Fibroblast of the aortic adventitia (primary cell): Measurements from ENCODE around the gene TMEM273. TPM values are rescaled to one million over a fixed set of nuclear protein-coding genes. Genes with fewer than 3 reads are reported as not detected.
A peak's percentile ranks its signal among the peaks of the same experiment; 100 is the strongest.

Experiments used
- DNase-seq: peaks from one replicate; pipeline ENCODE4 v3.0.0-alpha.2; 2010; ENCODE audit warnings: low read depth
- H3K4me3 ChIP-seq: 2 replicates; pipeline ENCODE4 v1.5.1; 2011; ENCODE audit warnings: low read depth, mild to moderate bottlenecking, control low read depth, low read length, moderate library complexity
- total RNA-seq: library from RNA; depleted of rRNA; stranded (reverse); fragments of >200 nt; gene quantifications from 2 replicates; pipeline ENCODE4 v1.2.3, GENCODE V29; 2012; ENCODE audit warnings: low replicate concordance
- TF ChIP-seq, protein P1 (sequence below): IDR thresholded peaks from 2 replicates; pipeline ENCODE4 v1.5.1; 2011; ENCODE audit warnings: mild to moderate bottlenecking, low read length, control low read depth, inconsistent platforms; ENCODE audit not compliant: insufficient read depth

TMEM273 gene
- total RNA-seq, 1 donor: not detected

DNA sequence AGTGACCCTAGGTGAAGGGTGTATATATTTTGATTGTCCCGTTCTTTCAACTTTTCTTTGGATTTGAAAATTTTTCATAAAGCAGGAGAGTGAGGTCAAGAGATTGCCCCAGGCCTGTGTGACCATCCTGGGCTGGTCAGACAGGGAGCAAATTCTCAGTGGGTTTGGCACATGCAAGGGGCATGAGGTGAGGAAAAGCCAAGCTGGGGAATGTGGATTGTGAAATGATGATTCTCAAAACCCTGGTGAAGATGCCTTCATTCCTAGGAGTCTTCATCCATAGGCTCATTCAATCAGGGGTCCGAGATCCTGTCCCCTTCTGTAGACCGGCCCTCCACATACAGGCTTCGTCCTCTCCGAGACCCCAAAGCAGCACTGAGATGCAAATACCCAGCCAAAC lies 27.4 kb downstream of the TMEM273 start:
- DNase-seq: no peak
- TF ChIP-seq, protein P1, sequence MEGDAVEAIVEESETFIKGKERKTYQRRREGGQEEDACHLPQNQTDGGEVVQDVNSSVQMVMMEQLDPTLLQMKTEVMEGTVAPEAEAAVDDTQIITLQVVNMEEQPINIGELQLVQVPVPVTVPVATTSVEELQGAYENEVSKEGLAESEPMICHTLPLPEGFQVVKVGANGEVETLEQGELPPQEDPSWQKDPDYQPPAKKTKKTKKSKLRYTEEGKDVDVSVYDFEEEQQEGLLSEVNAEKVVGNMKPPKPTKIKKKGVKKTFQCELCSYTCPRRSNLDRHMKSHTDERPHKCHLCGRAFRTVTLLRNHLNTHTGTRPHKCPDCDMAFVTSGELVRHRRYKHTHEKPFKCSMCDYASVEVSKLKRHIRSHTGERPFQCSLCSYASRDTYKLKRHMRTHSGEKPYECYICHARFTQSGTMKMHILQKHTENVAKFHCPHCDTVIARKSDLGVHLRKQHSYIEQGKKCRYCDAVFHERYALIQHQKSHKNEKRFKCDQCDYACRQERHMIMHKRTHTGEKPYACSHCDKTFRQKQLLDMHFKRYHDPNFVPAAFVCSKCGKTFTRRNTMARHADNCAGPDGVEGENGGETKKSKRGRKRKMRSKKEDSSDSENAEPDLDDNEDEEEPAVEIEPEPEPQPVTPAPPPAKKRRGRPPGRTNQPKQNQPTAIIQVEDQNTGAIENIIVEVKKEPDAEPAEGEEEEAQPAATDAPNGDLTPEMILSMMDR: no peak
- H3K4me3 ChIP-seq: no peak overlapping the region

DNA sequence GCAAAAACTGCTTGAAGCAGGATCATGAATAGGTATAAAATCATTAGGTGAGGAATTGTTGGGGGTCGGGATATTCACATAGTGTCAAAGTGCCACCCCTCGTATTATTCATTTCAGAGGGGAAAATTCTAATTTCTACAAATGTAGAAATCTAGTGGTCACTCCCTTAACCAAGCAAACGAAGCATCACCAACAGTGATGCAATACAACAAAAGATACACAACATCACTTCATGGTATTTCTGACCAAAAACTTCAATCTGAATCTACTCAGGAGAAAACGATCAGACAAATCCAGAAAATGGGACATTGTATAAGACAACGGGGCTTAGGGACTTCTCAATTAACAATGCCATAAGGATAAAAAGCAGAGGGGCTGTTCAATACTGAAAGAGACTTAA lies 28.1 kb downstream of the TMEM273 start:
- no peak for DNase-seq
- no peak overlapping the region for H3K4me3 ChIP-seq
- TF ChIP-seq, protein P1: no peak

DNA sequence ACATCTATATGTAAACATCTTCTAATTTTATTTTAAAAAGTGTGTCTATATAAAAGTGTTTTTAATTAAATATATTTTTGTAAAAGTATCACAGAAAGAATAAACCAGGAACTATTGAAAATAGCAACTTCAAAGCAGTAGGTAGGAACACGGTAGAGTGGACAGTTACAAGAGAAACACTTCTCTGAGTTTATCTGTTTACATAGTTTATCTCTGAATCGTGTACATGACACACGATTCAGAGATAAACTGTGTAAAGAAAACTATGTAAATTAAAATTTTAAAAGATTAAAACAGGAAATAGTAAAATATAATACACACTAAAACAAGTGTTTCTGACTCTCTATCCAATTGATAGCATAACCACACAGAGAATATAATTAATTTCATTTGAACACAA lies 29.3 kb downstream of the TMEM273 start:
- no peak for DNase-seq
- TF ChIP-seq, protein P1: no peak
- H3K4me3 ChIP-seq: no peak overlapping the region

DNA sequence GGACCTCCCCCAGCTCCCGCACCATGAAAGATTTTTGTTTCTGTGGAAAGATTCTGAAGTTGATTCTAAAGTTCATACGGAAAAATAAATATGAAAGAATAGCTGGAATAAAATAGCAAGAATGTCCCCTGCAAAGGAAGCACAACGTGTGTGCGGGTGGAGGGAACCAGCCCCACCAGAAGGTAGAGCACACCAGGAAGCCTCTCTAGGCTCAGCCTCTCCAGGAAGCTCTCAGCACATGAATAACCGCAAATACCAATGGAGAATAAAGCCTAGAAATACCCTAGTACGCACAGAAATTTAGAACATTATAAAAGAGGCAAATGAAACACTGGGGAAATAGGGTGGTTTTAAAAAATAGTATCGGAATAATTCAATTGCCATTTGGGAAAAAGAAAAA lies 29.8 kb downstream of the TMEM273 start:
- no peak overlapping the region for H3K4me3 ChIP-seq
- no peak for DNase-seq
- TF ChIP-seq, protein P1: no peak

DNA sequence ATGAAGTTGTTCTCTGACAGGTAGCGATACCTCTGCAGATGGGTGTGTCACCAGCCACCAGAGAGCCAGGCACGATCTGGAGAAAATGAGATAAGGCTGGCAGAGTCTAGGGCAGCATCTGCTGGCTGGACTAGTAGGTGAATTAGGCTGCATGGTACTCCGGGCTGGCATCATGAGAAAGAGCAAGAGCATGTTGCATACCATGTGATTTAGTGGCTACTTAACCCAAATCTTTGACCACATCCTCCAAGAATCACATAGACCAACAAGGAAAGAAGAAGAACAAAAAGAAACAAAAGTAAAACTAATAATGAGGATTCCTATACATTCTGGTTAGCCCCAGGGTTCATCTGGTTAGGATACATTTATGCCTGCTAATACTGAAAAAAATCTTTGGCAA lies 31.0 kb downstream of the TMEM273 start:
- no peak for DNase-seq
- no peak overlapping the region for H3K4me3 ChIP-seq
- TF ChIP-seq, protein P1: no peak

DNA sequence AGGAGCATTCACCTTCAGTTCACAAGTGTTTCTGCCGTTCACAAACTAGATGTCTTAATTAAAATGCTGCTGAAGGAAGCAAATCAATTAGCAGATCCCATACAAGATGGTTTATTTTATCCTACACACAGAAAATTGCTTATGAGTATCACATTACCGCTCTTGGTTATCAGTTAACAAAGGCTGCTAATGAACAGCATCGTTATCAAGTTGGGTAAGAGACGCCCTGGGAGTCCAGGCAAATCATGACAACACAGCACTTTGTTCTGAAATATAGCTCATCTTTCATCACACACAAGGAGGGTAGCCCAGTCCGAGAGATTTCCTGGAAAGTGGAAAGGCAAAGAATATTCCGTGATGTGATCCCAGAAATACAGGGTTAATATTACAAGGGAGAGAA lies 33.5 kb downstream of the TMEM273 start:
- DNase-seq: no peak
- H3K4me3 ChIP-seq: no peak overlapping the region
- TF ChIP-seq, protein P1: no peak

DNA sequence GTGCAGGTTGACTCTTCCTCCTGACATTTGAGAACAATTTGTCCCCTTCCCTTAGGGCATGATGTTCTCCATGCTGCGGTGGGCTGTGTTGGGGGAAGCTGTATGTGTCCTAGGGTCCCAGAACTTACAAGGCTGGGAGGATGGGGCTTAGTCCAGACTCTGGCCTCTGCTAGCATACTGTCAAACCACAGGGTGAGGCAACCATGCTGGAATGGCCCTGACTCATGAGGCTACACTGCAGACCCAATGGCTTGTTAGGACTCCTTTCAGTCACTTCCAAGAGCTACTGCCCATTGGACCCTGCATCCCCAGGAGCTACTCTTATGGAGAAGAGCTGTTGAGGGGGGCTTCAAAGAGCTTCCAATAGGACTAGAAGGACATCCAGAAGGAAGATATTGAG lies 34.2 kb downstream of the TMEM273 start:
- TF ChIP-seq, protein P1: no peak
- DNase-seq: peak; percentile 32
- H3K4me3 ChIP-seq: no peak overlapping the region
